Right ventricle myocardium inferior (tissue), 1 donor: ENCODE data around the gene TUBGCP2. TPM values are rescaled to one million over a fixed set of nuclear protein-coding genes. Genes with fewer than 3 reads are reported as not detected.
"Not testable (repeated sequence)": the region's sequence is repeated elsewhere in the genome, so short reads cannot be mapped to it uniquely, and the experiment has no call there.

Source experiments
- ATAC-seq: fragments of 200-7000 bp; cut with Tn5 transposase; one replicate; pipeline ENCODE4 v1.9.1; 2020; ENCODE audit warnings: mild to moderate bottlenecking, moderate library complexity
- DNase-seq: peaks from one replicate; pipeline ENCODE4 v3.0.0; 2021; ENCODE audit errors: missing footprints
- intact Hi-C: fragments of 100-400 bp; cut with DNase I; formaldehyde crosslinking; loops from one replicate; pipeline ENCODE4 v1.11.0; 2022
- total RNA-seq: library from RNA; stranded (reverse); fragmentation: NEBNext Ultra II Directional; extraction: Animal tissue kit (Norgen Biotek cat#: 25700); gene quantifications from one replicate; pipeline ENCODE4 v1.2.1, GENCODE V29; 2021
- donor health status: DM: no; HTN: yes; CAD: no; lungs with severe emphysema.

TUBGCP2 gene
- total RNA-seq, 1 donor from 2014 or later, result 44.7 TPM

DNA sequence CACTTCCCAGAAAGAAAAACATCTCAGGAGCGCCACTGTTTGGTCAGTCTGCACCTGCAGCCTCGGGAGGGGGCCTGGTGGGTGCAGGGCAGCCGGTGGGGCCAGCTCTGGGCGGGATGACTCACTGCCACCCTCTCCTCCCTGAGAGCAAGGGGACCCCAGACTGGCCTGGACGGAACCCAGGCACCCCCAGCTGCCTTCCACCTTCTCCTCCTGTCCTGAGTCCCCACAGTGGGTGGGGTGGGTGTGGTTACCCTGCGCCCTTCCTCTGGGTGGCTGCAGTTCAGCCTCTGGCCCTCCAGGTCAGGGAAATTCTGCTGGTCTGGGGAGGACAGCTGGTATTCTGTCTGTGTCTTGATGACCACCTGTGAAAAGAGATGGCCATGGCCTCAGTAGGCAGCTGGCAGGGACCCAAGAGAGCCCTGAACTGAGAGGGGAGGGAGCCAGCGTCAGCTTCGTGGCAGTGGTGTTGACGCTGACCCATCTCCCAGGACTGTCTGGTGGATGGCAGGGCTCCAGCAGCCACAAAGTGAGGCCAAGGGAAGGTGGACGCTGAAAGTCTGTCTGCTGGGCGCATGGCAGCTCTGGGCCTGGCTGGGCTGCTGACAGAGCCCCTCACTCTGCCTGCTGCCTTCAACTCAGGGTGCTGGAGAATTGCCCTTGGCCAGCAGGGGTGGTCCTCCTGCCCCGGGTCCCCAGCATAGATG lies 19.1 kb upstream of the TUBGCP2 start:
- DNase-seq, result no peak
- intact Hi-C loops, result loop anchor here (5.0 to 10.0 kb wide), 2 partner anchors 279 to 493 kb away; no protein-coding TSS in a partner anchor
- ATAC-seq, result no peak

- ATAC-seq (no peak), DNase-seq (no peak)
- intact Hi-C loops, result loop anchor here (5.0 to 10.0 kb wide), 2 partner anchors 280 to 492 kb away; no protein-coding TSS in a partner anchor
Observed at GRCh38 chr10:133326745-133327650, 18.3 kb upstream of the TUBGCP2 start.

DNA sequence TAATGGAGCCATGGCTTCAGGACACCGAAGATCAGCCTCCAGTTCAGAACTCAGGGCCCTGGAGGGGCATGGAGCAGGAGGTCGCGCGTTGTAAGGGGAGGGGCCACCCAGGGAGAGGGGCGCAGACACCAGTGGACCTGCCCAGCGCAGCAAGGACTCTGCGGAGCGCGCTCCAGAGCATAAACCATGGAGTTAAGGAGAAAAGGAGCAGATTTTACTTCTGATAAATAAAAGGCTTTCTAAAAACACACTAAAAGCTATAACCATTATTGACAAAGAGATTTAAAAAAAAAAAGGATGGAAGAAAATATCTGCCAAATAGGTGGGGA lies 17.5 kb upstream of the TUBGCP2 start:
- ATAC-seq (no peak), DNase-seq (no peak)
- intact Hi-C loops, result loop anchor here (5.0 to 10.0 kb wide), 2 partner anchors 281 to 491 kb away; no protein-coding TSS in a partner anchor

DNA sequence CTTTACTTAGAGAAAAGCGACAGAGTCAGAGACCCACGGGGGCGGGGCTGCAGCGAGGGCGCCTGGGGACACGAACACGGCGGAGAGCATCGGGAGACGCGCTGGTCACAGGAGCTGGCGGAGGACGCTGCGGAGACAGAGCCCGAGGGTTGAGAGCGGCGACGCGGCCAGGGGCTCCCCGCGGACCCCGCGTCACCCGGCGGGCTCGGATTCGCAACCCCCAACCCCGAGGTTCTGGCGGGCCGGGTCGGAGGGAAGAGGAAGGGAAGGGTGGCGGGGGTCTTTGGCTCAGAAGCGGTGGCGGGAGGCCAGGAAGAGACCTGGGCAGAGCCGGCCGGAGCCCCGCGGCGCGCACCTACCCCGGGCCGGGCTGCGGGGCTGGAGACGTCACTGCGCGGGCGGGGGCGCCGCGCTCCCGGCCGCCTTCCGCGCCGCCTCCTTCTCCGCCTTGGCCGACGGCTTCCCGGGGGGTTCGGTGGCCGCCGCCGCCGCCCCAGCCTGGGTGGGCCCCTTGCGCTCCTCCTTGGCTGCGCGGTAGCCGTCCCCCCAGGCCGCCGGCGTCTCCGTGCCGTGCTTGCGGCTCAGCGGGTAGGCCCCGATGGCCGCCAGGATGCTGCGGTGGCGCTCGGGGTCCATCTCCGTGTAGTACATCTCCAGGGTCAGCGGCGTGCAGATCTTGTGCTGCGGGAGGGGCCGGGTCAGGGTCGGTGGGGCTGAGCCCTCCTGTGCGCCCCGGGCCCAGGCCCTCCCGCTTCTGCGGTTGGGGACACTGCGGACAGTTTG lies 17.0 kb upstream of the TUBGCP2 start:
- intact Hi-C loops, result loop anchor here (5.0 to 10.0 kb wide), 2 partner anchors 282 to 491 kb away; no protein-coding TSS in a partner anchor
- ATAC-seq, result no peak
- DNase-seq, result no peak

DNA sequence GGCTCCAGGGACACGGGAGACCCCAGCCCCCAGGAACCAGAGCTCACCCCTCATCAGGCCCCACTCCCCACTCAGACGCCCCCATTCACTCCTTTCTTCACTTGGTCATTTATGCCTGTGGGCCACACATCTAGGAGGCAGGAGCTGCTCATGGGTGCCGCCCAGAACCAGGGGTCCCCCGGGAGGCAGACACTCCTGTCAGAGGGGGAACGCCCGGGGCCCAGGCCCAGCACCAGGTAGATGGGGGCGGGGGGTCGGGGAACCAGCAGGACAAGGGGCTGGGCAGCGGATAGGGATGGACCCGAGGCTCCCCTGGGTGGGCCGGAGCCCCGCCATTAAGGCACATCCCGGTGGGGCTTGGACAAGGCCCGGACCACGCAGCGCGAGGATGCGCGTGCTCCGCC lies 16.2 kb upstream of the TUBGCP2 start:
- intact Hi-C loops, result loop anchor here (5.0 to 10.0 kb wide), 2 partner anchors 282 to 490 kb away; no protein-coding TSS in a partner anchor
- no peak for DNase-seq
- ATAC-seq, result no peak

DNA sequence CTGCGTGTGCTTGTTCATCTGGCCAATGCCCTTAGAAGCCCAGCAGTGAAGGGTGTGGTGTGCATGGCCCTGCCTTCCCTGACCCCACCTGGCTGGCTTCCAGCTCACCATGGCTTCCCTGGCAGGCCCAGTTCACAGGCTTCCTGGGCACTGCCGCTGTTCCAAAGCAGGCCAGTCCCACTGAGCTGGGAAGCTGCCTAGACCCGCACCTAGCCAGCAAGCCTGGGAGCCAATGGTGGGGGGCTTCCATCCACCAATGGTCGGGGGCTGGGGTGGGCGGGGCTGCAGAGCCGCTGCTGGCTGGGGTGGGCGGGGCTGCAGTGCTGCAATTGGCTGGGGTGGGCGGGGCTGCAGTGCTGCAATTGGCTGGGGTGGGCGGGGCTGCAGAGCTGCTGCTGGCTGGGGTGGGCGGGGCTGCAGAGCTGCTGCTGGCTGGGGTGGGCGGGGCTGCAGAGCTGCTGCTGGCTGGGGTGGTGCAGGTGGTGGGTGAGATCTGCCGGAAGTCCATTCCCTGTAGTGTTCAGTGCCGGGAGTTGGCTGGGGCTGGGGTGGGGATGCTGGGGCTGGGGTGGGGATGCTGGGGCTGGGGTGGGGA lies 15.6 kb upstream of the TUBGCP2 start:
- DNase-seq (no peak), ATAC-seq (peak; percentile 61)
- intact Hi-C loops, result loop anchor here (10.0 kb wide), 1 partner anchor 489 kb away; no protein-coding TSS in a partner anchor

DNA sequence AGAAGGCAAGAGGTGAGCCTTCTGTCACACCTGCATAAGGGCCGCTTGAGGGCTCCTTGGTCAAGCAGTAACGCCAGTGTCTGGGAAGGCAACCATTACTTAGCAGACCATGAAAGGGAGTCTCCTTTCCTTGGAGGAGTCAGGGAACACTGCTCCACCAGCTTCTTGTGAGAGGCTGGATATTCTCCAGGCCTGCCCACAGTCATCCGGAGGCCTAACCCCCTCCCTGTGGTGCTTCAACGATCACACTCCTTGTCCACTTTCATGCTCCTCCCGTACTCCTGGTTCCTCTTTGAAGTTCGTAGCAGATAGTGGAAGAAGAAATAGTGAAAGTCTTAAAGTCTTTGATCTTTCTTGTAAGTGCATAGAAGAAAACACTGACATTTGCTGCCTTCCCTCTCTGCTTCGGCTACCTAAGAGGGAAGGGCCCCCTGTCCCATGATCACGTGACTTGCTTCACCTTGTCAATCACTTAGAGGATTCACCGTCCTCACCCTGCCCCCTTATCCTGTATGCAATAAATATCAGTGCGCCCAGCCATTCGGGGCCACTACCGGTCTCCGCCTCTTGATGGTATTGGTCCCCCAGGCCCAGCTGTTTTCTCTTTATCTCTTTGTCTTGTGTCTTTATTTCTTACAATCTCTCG lies 13.5 kb upstream of the TUBGCP2 start:
- not testable (repeated sequence) for DNase-seq, ATAC-seq
- intact Hi-C loops, result loop anchor here (10.0 kb wide), 1 partner anchor 487 kb away; no protein-coding TSS in a partner anchor

DNA sequence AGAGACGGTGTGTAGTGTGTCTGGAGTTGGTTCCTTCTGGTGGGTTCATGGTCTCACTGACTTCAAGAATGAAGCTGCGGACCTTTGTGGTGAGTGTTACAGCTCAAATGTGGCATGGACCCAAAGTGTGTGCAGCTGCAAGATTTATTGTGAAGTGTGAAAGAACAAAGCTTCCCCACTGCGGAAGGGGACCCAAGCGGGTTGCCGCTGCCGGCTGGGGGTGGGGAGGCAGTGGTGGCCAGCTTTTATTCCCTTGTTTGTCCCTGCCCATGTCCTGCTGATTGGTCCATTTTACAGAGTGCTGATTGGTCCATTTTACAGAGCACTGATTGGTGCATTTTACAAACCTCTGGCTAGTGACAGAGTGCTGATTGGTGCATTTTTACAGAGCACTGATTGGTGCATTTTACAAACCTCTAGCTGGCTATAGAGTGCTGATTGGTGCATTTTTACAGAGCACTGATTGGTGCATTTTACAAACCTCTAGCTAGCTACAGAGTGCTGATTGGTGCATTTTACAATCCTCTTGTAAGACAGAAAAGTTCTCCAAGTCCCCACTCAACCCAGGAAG lies 12.3 kb upstream of the TUBGCP2 start:
- intact Hi-C loops, result loop anchor here (10.0 kb wide), 1 partner anchor 486 kb away; no protein-coding TSS in a partner anchor
- ATAC-seq, DNase-seq: not testable (repeated sequence)

DNA sequence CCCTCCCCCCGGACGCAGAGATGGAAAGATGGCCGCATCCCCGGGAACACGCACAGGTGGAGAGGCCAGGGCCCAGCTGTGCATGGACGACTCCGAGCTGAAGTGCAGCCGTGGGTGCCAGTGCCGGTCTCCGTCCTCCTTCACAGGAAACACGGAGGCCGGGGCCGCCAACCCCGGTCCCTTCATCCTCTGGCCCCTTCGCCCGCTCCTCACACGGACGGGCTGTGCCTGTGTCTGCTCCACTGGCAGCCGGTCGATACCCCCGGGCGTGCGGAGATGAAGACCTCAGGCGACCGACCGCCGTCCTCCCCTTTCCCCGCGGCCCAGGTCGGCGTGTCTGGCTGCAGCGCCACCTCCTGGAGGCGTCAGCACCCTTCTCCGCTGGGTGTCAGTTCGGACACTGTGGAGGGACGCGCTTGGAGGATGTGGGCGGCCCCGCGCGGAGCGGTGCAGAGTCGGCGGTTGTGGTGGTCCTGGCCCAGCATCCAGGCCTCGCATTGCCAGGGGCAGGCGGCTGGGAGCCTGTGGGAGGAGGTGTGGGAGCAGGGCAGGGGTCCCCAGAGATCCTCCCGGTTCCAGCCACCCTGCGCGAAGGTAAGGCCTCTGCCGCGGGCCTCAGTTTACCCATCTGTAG lies 9.9 kb upstream of the TUBGCP2 start:
- intact Hi-C loops, result no loop called here
- DNase-seq (peak; percentile 80), ATAC-seq (peak; percentile 88)

- ATAC-seq (no peak), DNase-seq (no peak)
- intact Hi-C loops, result no loop called here
Observed at GRCh38 chr10:133316732-133317131, 8.1 kb upstream of the TUBGCP2 start.

GRCh38 chr10:133316266-133316665 lies 7.6 kb upstream of the TUBGCP2 start:
- DNase-seq (no peak), ATAC-seq (no peak)
- intact Hi-C loops, result no loop called here

DNA sequence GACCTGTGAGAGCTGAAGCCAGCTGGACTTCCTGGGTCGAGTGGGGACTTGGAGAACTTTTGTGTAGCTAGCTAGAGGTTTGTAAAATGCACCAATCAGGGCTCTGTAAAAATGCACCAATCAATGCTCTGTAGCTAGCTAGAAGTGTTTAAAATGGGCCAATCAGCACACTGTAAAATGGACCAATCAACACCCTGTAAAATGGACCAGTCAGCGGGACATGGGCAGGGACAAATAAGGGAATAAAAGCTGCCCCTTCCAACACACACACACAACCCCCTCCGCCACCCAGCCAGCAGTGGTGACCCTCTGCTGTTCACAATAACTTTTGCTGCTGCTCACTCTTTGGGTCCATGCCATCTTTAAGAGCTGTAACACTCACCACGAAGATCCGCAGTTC lies 7.2 kb upstream of the TUBGCP2 start:
- intact Hi-C loops, result no loop called here
- ATAC-seq, result no peak
- DNase-seq, result no peak

- ATAC-seq, result no peak
- intact Hi-C loops, result no loop called here
- no peak for DNase-seq
Observed at GRCh38 chr10:133314911-133315310, 6.2 kb upstream of the TUBGCP2 start.

DNA sequence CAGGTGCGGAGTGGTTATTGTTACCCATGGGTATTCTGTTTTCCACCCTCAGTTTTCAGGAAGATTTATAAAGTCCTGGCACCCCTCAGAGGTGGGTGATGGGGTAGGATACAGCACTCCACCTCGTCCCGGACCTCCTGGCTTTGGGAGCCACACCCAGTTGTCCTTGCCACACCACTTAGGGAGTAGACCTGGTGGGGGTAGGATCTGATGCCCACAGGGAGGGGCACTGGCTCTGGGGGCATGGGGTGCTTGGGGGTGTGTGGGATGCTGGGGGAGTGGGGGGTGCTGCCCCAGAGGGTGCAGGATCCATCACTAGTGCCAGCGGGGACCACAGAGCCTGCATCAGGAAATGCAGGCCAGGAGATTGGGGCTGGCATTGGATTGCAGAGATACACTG lies 4.5 kb upstream of the TUBGCP2 start:
- intact Hi-C loops, result no loop called here
- no peak for DNase-seq
- ATAC-seq, result no peak

- intact Hi-C loops, result no loop called here
- no peak for DNase-seq
- no peak for ATAC-seq
Observed at GRCh38 chr10:133312769-133313145, 4.1 kb upstream of the TUBGCP2 start.

- ATAC-seq (no peak), DNase-seq (no peak)
- intact Hi-C loops, result no loop called here
Observed at GRCh38 chr10:133312016-133312768, 3.5 kb upstream of the TUBGCP2 start.

GRCh38 chr10:133311570-133311969 lies 2.9 kb upstream of the TUBGCP2 start:
- intact Hi-C loops, result no loop called here
- DNase-seq (no peak), ATAC-seq (no peak)
